ENCODE data around the gene MEF2C.

DNA sequence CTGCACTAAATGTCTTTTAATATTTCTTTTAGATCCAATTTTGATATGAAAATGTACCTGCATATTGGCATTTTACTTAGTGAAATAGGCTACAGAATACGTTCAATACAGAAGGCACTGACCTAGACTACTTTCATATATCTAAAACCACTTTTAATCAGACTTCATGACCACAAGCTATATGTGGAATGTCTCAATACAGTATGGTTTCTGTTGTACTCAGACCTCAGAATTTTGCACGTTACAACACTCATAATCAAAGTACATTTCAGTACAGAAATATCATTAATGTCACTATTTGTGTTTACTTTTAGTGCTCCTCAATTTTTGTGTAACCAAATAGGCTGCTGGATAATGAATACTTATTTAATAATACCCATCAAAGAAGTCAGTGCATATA, 74.8 kb downstream of the MEF2C start:
- TF ChIP-seq, protein P1, sequence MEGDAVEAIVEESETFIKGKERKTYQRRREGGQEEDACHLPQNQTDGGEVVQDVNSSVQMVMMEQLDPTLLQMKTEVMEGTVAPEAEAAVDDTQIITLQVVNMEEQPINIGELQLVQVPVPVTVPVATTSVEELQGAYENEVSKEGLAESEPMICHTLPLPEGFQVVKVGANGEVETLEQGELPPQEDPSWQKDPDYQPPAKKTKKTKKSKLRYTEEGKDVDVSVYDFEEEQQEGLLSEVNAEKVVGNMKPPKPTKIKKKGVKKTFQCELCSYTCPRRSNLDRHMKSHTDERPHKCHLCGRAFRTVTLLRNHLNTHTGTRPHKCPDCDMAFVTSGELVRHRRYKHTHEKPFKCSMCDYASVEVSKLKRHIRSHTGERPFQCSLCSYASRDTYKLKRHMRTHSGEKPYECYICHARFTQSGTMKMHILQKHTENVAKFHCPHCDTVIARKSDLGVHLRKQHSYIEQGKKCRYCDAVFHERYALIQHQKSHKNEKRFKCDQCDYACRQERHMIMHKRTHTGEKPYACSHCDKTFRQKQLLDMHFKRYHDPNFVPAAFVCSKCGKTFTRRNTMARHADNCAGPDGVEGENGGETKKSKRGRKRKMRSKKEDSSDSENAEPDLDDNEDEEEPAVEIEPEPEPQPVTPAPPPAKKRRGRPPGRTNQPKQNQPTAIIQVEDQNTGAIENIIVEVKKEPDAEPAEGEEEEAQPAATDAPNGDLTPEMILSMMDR (IDR thresholded peaks at IDR 0.05) = no peak
- TF ChIP-seq, protein P2, sequence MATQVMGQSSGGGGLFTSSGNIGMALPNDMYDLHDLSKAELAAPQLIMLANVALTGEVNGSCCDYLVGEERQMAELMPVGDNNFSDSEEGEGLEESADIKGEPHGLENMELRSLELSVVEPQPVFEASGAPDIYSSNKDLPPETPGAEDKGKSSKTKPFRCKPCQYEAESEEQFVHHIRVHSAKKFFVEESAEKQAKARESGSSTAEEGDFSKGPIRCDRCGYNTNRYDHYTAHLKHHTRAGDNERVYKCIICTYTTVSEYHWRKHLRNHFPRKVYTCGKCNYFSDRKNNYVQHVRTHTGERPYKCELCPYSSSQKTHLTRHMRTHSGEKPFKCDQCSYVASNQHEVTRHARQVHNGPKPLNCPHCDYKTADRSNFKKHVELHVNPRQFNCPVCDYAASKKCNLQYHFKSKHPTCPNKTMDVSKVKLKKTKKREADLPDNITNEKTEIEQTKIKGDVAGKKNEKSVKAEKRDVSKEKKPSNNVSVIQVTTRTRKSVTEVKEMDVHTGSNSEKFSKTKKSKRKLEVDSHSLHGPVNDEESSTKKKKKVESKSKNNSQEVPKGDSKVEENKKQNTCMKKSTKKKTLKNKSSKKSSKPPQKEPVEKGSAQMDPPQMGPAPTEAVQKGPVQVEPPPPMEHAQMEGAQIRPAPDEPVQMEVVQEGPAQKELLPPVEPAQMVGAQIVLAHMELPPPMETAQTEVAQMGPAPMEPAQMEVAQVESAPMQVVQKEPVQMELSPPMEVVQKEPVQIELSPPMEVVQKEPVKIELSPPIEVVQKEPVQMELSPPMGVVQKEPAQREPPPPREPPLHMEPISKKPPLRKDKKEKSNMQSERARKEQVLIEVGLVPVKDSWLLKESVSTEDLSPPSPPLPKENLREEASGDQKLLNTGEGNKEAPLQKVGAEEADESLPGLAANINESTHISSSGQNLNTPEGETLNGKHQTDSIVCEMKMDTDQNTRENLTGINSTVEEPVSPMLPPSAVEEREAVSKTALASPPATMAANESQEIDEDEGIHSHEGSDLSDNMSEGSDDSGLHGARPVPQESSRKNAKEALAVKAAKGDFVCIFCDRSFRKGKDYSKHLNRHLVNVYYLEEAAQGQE (IDR thresholded peaks at IDR 0.05; ENCODE audit: insufficient read depth in 1 of 2, low read depth in 2 of 2, low read length in 1 of 2) = no peak
- TF ChIP-seq SIN3A (IDR thresholded peaks at IDR 0.05; ENCODE audit: borderline replicate concordance, insufficient read depth, low read depth, low read length) = no peak
